AG04449 (cell line): ENCODE results near the gene MAP7D3.

Source experiments
- CTCF ChIA-PET: fragments of 350-600 bp; formaldehyde crosslinking; extraction: SDS; loops from one replicate; lab custom pipeline; 2021; ENCODE audit warnings: antibody characterized with exemption; lab: Yijun Ruan, JAX
- POLR2A ChIA-PET: fragments of 400-600, 350-600 bp; formaldehyde crosslinking; extraction: SDS; loops from one replicate; lab custom pipeline; 2020; ENCODE audit warnings: antibody characterized with exemption, inconsistent platforms; lab: Yijun Ruan, JAX
- DNase-seq: peaks from one replicate; pipeline ENCODE4 v3.0.0-alpha.2; 2010; ENCODE audit warnings: low read depth, low spot score
- H3K4me3 ChIP-seq: 2 replicates; pipeline ENCODE4 v1.5.1; 2011; ENCODE audit warnings: low read depth, mild to moderate bottlenecking, control low read depth, low read length
- TF ChIP-seq, protein P1 (sequence below): IDR thresholded peaks from one replicate; pipeline ENCODE4 v1.5.1; 2011; ENCODE audit warnings: mild to moderate bottlenecking, moderate library complexity, low read length, control low read depth, inconsistent platforms; ENCODE audit not compliant: insufficient read depth; ENCODE audit errors: missing control alignments

The MAP7D3 gene

DNA sequence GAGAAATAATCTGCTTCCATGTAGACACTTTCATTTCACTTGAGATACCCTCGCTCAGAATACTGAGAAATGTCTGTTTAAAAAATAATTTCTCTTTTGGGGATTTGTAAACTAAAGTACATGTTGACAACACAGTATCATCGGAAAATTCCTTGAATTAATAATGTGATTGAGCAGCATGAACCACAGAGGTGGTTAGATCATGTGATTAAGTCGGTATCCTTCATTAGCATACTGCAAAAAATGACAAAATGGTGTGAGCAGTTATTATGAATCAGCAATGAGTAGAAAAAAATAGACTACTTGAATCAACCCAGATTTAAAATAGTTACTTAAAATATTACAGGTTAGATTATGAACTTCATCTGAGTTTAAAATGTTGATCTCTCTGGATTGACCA, 14.1 kb downstream of the MAP7D3 start:
- TF ChIP-seq, protein P1, sequence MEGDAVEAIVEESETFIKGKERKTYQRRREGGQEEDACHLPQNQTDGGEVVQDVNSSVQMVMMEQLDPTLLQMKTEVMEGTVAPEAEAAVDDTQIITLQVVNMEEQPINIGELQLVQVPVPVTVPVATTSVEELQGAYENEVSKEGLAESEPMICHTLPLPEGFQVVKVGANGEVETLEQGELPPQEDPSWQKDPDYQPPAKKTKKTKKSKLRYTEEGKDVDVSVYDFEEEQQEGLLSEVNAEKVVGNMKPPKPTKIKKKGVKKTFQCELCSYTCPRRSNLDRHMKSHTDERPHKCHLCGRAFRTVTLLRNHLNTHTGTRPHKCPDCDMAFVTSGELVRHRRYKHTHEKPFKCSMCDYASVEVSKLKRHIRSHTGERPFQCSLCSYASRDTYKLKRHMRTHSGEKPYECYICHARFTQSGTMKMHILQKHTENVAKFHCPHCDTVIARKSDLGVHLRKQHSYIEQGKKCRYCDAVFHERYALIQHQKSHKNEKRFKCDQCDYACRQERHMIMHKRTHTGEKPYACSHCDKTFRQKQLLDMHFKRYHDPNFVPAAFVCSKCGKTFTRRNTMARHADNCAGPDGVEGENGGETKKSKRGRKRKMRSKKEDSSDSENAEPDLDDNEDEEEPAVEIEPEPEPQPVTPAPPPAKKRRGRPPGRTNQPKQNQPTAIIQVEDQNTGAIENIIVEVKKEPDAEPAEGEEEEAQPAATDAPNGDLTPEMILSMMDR, result no peak
- DNase-seq, result no peak
- CTCF ChIA-PET, result no interaction called here
- POLR2A ChIA-PET, result no interaction called here
- H3K4me3 ChIP-seq, result no peak overlapping the region

DNA sequence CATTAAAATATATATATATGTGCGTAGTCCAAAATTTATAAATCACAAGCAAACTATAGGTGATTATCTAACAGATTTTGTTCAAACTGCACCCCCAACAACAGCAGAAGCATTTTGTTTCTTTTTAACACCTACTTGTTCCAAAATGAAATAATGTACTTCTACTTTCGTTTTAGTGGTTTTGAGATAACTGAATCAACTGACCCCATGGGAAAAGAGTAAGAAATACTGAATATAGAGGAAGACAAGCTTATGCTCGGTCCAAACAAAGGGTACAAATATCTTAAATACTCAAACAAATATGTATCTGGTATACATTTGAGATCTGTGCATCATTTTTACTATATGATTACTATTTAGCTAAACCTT, 22.4 kb downstream of the MAP7D3 start:
- no peak for DNase-seq
- H3K4me3 ChIP-seq, result no peak overlapping the region
- POLR2A ChIA-PET, result no interaction called here
- TF ChIP-seq, protein P1, result no peak
- CTCF ChIA-PET, result interaction anchor here (1.0 to 1.1 kb wide), 2 partner anchors 39 to 66 kb away, joined by 3 to 4 read pairs; no protein-coding TSS in a partner anchor

DNA sequence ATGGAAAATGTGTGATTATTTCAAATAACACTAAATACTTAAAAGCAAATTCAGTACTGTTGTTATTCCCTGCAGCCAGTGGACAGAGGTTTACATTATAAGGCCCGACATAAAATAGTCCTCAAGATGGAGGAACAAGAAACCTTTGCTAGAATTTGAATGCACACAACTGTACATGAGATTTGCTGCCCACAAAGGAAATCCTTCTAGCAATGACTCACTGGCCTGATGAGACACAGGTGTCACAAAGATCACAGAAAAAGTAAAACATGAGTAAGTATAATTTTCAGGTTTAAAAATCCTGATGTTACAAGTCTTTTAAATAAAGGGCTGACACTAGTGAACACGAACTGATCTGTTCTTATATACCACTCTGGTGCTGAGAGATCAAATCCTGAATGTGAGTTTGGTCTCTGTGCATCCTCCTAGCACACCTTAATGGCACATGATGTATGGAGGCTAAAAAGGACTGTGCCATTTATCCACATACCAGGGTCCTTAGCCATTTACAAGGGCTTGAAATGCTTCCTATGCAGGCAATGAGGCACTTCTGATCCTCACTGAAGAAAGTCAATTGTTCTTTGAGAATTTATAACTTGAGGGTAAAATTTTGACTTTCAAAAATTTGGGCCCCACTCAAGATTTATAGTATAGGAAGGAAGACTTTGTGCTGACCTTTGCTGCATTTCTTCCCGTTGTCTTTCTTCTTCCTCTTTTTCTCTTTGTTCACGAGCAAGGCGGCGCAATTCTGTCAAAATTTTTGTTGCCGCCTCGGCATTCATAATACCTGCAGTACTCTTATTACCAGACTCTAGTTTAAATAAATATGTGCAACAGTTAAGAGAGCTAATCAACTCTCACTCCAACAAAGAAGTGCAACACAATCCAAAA, 23.0 kb downstream of the MAP7D3 start:
- DNase-seq, result no peak
- TF ChIP-seq, protein P1, result no peak
- ChIA-PET POLR2A (no interaction called here), CTCF (interaction anchor here (1.0 to 1.1 kb wide), 2 partner anchors 40 to 65 kb away, joined by 3 to 4 read pairs; no protein-coding TSS in a partner anchor)
- H3K4me3 ChIP-seq, result no peak overlapping the region

DNA sequence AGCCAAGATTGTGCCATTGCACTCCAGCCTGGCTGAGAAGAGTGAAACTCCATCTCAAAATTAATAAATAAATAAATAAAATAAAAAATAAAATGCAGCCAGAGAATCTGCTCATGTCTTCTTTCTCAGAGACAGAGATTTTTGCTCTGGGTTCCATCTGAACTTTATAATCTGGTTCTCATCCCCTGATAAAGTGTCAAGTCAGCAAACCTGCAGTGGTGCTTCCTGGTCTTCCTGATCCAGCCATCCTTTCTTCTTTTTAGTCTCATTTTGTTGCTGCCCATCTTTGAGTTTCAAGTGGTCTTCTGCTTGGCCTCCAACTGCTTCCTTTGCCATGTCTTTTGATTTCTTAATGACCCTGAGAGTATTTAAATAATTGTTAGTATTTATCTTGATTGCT, 24.1 kb downstream of the MAP7D3 start:
- CTCF ChIA-PET, result no interaction called here
- POLR2A ChIA-PET, result no interaction called here
- TF ChIP-seq, protein P1, result no peak
- no peak for DNase-seq
- no peak overlapping the region for H3K4me3 ChIP-seq

DNA sequence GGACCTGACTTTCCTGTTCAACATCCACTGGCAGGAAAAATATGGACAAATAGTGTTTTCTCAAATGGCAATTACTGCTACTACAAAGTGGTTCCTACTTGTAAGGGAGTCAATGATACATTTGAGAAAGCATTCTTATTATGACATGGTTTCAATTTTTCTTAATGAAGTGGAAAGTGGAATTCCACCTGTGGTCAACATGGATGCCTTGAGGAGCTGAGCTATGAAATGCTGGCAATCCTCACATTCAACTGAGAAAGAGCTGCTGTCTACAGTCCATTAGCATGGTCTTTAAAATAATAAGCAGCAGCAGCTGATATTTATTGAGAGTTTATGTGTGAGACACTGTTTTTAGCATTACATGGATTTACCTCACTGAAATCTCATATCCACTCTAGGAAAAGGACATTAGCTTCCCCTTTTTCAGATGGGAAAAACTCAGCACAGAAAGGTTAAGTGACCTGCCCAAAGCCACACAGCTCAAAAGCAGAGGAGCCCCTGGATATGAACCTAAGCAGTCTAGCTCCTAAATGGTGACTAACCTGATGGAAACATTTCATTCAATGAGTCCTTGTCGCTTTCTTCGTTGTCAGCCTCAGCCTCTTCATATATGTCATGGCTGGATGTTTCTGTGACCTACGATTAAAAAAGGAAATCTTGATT, 29.2 kb downstream of the MAP7D3 start:
- ChIA-PET POLR2A (no interaction called here), CTCF (interaction anchor here (1.6 kb wide), 1 partner anchor 193 kb away, joined by 7 read pairs; no protein-coding TSS in a partner anchor)
- TF ChIP-seq, protein P1, result no peak
- no peak overlapping the region for H3K4me3 ChIP-seq
- DNase-seq, result no peak

DNA sequence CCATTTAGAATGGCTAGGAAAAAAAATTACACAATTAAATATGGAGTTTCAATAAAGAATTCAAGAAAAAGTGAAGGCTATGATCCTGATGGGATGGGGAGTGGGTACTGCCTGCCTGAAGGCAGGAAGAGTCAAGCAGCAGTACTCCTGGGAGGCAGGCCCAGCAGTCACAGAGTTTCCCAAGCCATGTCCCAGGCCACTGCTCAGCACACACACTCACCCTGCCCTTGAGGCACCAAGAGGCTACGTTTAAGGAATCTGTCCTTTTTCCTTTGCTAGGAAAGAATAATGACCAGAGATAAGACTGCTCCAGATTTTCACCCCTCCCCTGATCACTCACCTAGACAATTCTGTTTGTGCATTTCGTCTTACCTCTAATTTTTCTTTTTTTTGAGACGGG, 30.2 kb downstream of the MAP7D3 start:
- TF ChIP-seq, protein P1, result no peak
- DNase-seq, result no peak
- POLR2A ChIA-PET, result no interaction called here
- CTCF ChIA-PET, result no interaction called here
- no peak overlapping the region for H3K4me3 ChIP-seq
